CD4-positive, alpha-beta T cell treated with Interleukin-15 for 4 hours (primary cell): ENCODE results near the gene RMP24.
"Not testable (repeated sequence)": the region's sequence is repeated elsewhere in the genome, so short reads cannot be mapped to it uniquely, and the experiment has no call there.

Source experiments
- DNase-seq: peaks from one replicate; pipeline ENCODE4 v3.0.0-alpha.2; 2020; ENCODE audit warnings: low spot score

RMP24 gene

GRCh38 chr18:35968278-35968880, 4.1 kb upstream of the RMP24 start:
- DNase-seq = no peak

- DNase-seq = no peak
These were observed 2.8 kb upstream of the RMP24 start for GRCh38 chr18:35969676-35970075.

- DNase-seq = peak; percentile 1
These were observed 750 bp upstream of the RMP24 start for GRCh38 chr18:35971661-35972196.

GRCh38 chr18:35973650-35974049, 1.2 kb downstream of the RMP24 start:
- no peak for DNase-seq

GRCh38 chr18:35974181-35974580, 1.7 kb downstream of the RMP24 start:
- no peak for DNase-seq

- DNase-seq = no peak
These were observed 6.6 kb downstream of the RMP24 start for GRCh38 chr18:35979112-35979511.

- no peak for DNase-seq
These were observed 10.1 kb downstream of the RMP24 start for GRCh38 chr18:35982409-35983114.

GRCh38 chr18:35983147-35983546, 10.7 kb downstream of the RMP24 start:
- DNase-seq = no peak

- no peak for DNase-seq
These were observed 11.3 kb downstream of the RMP24 start for GRCh38 chr18:35983818-35984217.

GRCh38 chr18:35991696-35992095, 19.2 kb downstream of the RMP24 start:
- DNase-seq = no peak

- DNase-seq = no peak
These were observed 20.5 kb downstream of the RMP24 start for GRCh38 chr18:35993013-35993412.

- DNase-seq = no peak
These were observed 26.5 kb downstream of the RMP24 start for GRCh38 chr18:35998967-35999366.

GRCh38 chr18:35999925-36000324, 27.4 kb downstream of the RMP24 start:
- no peak for DNase-seq

GRCh38 chr18:36006997-36007396, 34.5 kb downstream of the RMP24 start:
- no peak for DNase-seq

GRCh38 chr18:36009214-36009613, 36.7 kb downstream of the RMP24 start:
- no peak for DNase-seq

- no peak for DNase-seq
These were observed 40.4 kb downstream of the RMP24 start for GRCh38 chr18:36012891-36013290.

- no peak for DNase-seq
These were observed 43.1 kb downstream of the RMP24 start for GRCh38 chr18:36015629-36016028.

GRCh38 chr18:36017232-36017631, 44.8 kb downstream of the RMP24 start:
- no peak for DNase-seq

- no peak for DNase-seq
These were observed 47.8 kb downstream of the RMP24 start for GRCh38 chr18:36020174-36020711.

GRCh38 chr18:36023336-36023735, 50.9 kb downstream of the RMP24 start:
- no peak for DNase-seq

- DNase-seq = not testable (repeated sequence)
These were observed 51.8 kb downstream of the RMP24 start for GRCh38 chr18:36024241-36024640.

GRCh38 chr18:36025025-36025424, 52.5 kb downstream of the RMP24 start:
- DNase-seq = no peak

- DNase-seq = no peak
These were observed 56.4 kb downstream of the RMP24 start for GRCh38 chr18:36028859-36029258.
